Measurements from ENCODE around the gene LAG3.

The LAG3 gene

DNA sequence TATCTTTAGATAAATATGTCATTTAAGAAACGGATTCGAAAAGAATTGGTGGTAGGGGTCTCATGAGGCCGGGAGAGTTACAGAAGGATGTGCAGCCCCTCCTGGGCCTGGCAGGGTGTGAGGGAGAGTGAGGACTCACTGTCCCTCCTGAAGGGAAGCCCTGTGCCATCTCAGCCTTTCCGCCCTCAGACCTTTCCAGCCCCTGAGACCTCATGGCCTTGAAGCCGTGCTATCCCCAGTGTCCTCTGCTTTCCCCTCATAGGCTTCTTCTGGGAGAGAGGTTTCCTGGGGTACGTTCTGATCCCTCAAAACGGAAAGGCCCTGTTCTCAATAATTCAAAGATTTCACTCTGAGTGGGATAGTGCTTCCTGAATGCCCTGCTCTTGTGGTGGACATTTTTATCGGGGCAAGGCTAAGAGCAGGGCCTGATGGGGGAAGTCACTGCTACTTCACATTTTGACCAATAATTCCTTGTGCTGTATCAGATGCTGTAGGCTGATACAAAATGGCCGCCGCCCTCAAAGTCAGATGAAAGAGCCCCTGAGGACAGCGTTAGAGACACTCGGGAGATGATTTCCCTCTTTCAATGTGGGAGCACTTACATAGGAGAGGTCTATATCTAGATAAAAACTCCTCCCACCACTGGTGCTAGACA is 18.3 kb downstream of the LAG3 start:
- no peak for DNase-seq (ENCODE audit: low read depth, low spot score)

DNA sequence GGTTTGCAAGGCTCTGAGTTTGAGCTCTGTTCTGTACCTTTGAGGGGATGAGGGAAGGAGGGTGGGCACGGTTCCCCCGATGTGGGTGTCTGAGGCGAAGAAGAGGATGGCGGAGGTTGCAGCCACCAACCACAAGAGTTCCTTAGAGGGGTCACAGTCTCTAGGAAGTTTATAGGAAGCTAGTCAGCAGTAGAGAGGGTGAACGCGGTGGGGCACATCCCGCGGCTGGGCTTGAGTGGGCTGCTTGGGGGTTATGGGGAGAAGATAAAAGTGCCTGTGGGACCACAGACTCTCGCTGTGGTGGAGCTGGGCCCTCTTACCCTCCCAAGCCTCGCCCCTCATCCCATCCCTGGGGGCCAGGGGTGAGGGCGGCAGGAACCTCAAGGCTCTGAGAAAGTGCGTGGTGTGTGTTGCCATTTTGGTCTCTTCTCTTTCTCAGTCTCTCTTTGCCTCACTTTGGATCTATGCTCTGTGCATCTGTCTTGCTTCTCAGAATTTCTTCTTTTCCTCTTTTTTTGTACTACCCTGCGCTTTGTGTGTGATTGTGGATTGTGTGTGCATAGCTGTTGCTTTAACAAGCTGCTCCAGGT is 19.7 kb downstream of the LAG3 start:
- DNase-seq (ENCODE audit: low read depth, low spot score): no peak

DNA sequence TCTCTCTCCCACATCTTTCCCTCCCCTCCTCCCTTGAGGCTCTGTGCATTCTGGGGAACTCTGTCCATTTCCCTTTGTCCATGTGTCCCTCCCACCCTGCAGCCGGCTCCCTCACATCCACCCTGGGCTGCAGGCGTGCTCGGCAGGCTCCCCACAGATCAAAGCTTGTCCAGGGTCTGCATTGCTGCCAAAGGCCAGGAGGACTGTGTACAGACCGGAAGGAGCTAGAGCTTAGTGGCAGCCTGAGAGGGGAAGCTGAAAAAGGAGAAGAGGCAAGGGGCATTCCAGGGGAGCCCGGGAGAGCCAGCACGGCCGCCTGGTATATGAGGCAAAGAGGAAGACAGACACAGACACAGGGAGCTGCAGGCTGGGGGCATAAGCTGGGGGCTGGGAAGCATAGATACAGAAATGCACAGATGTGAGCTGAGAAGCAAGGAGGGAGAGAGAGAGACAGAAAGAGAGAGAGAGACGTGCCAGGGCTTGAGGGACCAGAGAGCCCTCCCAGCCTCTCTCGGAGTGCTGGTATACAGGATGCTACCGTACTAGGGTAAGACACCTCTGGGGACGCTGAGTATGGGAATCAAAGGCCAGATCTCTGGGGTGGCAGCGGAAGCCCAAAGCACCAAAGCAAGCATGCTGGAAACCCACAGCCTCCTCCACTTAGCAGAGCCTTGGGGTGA is 20.3 kb downstream of the LAG3 start:
- no peak for DNase-seq (ENCODE audit: low read depth, low spot score)

DNA sequence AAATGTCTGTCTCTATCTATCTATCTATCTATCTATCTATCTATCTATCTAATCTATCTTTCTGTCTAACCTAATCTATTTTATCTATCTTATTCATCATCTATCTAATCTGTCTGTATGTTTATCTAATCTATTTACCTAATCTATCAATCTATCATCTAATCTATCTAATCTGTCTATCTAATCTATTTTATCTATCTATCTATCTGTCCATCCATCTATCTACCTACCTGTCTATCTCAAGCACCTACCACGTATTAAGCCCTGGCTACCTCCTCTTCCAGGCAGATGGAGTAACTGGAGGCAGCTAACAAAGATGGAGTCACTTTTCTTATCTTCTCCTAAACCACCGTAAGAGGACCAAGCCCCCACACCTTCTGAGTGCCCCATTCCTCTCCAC is 22.8 kb downstream of the LAG3 start:
- DNase-seq (ENCODE audit: low read depth, low spot score): no peak

DNA sequence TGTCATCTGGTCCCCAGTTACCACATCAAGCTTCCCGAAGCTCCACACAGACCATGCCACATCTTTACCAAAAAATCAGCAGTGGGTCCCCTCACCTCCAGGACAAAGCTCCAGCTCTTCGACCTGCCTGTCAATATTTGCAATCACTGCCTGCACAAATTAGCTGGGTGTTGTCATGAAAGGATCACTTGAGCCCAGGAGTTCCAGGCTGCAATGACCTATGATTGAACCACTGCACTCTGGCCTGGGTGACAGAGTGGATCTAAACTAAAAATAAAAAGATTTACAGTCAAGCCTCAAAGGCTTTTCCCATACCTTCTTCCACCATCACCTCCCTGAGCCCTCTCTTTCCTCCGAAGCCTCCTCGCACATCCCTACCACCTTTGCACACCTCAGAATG is 24.3 kb downstream of the LAG3 start:
- no peak for DNase-seq (ENCODE audit: low read depth, low spot score)

DNA sequence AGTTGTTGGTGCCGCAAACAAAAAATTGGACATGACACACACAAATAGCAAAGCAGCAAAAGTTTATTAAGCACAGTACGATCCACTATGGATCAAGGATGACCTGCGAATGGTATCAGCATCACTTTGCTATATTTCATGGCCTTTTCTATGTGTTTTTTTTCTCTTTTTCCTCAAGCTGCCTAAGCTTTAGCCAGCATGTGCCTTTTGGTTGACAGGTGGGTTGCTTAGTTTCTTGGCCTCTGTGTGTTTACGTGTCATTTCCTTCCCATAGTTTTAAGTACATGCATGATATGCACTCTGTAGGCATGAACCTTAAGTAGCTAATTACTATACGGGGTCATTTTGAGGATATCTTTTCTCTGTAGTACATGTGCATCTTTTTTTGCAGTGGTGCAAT is 26.8 kb downstream of the LAG3 start:
- no peak for DNase-seq (ENCODE audit: low read depth, low spot score)

DNA sequence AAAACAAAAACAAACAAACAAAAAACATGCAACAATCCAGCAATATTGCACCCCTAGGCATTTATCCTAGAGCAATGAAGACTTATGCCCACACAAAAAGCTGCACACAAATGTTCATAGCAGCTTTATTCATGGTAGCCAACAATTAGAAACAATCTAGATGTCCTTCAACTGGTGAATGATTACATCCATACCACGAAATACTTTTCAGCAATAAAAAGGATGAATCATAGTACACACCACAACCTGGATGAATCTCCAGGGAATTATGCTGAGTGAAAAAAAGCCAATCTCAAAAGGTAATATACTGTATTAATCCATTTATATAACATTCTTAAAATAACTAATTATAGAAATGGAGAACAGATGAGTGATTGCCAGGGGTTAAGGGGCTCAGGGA is 34.9 kb downstream of the LAG3 start:
- DNase-seq (ENCODE audit: low read depth, low spot score): no peak

DNA sequence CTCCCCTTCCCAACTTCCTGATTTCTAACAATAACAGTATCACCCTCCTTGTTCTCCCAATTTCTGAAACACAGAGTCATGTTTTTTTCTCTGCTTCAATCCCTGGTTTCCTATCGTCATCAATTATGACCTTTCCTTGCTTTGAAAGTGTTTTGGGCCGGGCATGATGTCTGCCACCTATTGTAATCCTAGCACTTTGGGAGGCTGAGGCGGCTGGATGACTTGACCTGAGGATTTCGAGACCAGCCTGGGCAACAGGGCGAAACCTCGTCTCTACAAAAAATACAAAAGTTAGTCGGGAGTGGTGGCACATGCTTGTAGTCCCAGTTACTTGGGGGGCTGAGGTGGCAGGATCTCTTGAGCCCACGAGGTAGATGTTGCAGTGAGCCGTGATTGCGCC is 36.7 kb downstream of the LAG3 start:
- no peak for DNase-seq (ENCODE audit: low read depth, low spot score)

DNA sequence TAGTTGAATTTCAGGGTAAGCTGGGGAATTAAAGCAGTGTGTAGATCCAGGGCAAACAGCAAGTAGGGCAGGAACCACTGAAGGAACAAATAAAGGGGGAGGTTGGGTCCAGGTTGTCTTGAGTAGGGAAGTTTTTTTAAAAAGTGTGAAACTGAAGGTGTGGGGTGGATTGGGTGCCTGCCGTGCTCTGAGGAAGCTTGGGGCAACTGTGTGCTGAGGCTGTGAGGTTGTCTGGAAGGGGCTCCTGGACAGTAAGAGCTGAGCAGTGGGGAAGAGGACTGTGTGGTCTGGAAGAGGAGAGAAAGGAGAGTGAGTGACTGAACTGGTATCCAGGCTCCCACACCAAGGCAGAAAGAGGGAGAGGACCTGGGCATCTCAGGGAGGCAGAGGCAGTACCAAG is 38.4 kb downstream of the LAG3 start:
- no peak for DNase-seq (ENCODE audit: low read depth, low spot score)

DNA sequence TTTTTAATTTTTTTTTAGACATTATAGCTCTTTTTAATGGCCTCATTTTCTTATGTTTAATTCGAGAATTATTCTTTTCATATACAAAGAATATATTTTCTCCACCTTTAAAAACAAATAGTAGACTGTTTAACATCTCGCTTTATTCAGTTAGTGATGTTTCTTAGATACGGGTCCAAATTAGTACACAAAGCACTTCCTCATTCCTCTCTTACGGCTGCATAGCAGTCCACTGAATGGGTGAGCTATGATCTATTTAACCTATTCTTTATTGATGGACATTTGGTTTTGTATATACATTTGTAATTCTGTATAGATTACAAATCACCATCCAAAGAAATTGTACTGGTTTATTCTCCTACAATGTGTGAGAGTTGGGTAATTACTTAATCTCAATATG is 41.0 kb downstream of the LAG3 start:
- no peak for DNase-seq (ENCODE audit: low read depth, low spot score)

DNA sequence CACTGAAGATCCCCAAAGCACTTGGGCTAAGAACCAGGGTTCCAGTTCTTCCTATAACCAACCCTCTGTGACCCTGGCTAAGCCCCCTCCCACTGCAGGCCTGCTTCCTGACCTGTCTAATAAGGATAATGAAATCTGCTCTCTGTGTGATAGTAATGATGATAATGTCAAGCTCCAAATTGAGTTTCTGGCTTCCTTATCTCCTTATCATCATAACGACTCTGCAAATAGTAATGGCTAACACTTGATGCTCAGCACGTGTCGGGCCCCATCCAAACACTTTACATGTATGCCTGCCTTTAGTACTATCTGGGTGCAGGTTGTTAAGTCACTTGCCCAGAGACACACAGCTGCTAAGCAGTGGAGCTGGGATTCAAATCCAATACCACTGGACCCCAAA is 44.3 kb downstream of the LAG3 start:
- DNase-seq (ENCODE audit: low read depth, low spot score): no peak

DNA sequence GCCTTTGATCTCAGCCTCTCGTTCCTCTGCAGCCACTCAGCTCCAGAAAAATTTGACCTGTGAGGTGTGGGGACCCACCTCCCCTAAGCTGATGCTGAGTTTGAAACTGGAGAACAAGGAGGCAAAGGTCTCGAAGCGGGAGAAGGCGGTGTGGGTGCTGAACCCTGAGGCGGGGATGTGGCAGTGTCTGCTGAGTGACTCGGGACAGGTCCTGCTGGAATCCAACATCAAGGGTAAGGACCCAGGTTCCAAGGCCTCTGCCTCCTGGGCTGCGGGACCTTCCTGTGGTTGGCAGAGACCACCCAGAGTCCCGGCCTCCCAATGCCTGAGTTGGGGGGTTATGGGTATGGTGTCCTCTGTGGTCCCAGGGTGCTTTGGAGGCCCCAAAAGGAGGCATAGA is 44.8 kb downstream of the LAG3 start:
- DNase-seq (ENCODE audit: low read depth, low spot score): no peak

DNA sequence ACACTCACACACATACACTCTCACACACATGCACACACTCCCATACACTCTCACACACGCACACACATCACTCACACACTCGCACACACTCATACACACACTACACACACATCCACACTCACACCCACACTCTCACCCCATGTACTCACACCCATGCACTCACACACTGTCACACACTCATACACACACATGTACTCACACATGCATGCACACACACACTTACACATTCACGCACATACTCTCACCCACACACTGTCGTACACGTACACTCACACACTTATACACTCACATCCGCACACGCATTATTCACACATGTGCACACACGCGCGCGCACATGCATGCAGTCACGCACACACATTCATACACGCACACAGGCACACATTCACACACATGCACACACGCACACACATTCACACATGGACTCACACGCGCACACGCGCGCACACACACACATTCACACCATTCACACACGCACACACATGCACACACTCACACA is 45.4 kb downstream of the LAG3 start:
- no peak for DNase-seq (ENCODE audit: low read depth, low spot score)

DNA sequence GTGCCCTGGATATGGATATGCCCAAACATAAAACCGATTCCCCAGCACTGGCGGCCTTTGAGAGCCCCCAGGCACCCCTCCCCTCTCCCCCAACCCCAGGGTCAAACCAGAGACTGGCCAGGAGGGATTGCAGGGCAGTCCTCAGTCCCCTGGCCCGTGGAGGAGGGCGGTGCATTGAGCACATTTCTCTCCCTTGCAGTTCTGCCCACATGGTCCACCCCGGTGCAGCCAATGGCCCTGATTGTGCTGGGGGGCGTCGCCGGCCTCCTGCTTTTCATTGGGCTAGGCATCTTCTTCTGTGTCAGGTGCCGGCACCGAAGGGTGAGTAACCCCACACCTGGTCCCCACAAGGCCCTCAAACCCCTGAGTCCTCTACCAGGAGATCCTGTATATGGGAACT is 45.9 kb downstream of the LAG3 start:
- DNase-seq (ENCODE audit: low read depth, low spot score): no peak

DNA sequence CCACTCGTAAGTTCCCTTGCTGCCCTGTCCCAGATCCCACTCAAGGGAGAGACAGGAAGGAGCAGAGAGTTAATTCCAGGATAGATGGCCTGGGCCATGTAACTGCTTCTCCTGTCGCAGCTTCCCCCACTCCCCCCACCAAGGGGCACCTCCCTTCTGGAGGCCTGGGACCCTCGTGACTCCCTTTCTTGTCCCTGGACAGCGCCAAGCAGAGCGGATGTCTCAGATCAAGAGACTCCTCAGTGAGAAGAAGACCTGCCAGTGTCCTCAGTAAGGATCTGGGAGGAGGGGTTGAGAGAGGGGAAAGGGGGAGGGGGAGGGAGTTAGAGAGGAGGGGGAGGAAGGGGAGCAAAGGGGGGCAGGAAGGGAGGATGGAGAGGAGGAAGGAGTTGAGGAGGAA is 46.3 kb downstream of the LAG3 start:
- DNase-seq (ENCODE audit: low read depth, low spot score): no peak

DNA sequence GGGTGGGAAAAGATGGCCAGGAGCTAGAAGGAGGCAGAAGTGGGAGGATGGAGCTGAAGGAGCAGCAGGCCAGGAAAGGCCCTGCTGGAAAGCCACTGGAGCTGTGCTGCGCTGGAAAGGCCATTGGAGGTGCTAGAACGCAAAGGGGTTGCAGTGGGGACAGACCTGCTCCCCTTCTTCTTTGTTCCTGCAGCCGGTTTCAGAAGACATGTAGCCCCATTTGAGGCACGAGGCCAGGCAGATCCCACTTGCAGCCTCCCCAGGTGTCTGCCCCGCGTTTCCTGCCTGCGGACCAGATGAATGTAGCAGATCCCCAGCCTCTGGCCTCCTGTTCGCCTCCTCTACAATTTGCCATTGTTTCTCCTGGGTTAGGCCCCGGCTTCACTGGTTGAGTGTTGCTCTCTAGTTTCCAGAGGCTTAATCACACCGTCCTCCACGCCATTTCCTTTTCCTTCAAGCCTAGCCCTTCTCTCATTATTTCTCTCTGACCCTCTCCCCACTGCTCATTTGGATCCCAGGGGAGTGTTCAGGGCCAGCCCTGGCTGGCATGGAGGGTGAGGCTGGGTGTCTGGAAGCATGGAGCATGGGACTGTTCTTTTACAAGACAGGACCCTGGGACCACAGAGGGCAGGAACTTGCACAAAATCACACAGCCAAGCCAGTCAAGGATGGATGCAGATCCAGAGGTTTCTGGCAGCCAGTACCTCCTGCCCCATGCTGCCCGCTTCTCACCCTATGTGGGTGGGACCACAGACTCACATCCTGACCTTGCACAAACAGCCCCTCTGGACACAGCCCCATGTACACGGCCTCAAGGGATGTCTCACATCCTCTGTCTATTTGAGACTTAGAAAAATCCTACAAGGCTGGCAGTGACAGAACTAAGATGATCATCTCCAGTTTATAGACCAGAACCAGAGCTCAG is 47.0 kb downstream of the LAG3 start:
- no peak for DNase-seq (ENCODE audit: low read depth, low spot score)

DNA sequence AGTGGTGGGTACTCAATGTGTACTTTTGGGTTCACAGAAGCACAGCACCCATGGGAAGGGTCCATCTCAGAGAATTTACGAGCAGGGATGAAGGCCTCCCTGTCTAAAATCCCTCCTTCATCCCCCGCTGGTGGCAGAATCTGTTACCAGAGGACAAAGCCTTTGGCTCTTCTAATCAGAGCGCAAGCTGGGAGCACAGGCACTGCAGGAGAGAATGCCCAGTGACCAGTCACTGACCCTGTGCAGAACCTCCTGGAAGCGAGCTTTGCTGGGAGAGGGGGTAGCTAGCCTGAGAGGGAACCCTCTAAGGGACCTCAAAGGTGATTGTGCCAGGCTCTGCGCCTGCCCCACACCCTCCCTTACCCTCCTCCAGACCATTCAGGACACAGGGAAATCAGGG is 47.8 kb downstream of the LAG3 start:
- no peak for DNase-seq (ENCODE audit: low read depth, low spot score)

DNA sequence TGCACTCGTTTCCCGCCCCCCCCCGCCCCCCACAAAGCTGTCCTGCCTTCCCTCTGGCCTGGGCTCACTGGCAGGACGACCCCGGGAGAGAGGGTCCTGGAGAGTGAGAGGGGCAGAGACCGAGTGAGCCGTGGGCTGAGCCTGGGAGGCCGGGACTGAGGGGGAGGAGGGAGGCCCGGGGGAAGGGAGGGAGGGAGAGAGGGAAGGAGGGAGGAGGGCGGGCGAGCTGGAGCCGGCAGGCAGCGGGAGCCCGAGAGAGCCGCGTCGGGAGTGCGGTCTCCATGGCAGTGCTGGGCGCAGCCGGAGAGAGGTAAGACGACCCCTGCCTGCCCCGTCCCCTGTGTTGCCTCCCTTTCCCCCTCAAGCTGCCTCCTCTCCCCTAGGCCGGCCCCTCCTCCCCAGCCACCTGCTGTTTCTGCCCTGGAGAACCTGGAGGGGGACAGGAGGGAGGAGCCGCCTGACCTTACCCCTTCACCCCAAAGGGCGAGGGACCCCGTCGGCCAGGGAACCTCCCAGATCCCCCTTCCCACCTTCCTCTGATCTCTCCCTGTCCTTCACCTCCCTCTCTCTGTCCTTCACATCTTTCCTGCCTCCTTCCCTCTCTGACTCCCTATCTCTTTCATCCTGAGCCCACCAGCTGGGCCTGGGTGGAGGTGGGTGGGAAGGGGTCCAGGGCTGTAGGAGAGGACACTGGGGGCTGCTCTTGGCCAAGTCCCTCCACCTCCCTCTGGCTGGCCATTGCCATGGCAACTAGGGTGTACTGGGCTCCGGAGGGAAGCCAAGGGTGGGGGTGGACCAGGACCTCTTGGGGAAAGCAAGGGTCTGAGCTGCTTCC is 49.5 kb downstream of the LAG3 start, which contains the start of gene GPR162:
Gene GPR162, plus strand, starts transcription at position 231 of the 835 bp plus-strand sequence. CDS start 2,078 bp downstream, outside the sequence.
- DNase-seq (ENCODE audit: low read depth, low spot score): no peak

DNA sequence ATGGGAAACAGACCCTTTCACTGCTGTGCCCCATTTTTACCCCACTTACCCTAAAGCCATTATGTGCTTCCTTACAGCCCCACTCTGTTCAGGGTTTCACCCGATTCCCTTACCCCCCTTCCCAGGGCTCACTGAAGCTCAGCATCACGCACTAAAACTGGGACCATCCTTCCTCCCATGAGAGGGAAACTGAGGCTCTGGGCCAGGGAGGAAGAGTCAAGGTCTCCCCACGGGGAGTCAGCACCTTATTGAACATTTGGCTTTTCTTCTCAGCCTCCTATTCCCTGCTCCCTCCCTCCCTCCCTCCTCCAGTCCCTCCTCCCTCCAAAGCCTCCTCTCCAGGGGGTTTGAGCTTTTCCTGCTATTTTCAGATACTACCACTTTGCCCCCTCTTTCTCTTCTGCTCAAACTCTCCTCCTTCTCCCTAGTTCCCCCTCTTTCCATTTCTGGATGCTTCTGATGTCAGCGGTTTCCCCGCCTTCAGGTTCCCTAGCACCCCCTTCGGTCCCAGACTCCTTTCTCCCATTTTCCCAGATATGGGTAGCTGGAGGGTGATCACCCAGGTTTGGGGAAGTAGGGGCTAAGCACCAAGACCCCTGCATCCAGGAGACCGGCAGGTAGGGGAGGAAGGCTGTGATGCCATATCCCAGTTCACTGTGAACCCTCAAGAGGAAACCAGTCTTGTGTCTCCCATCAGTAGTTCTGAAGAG is 50.3 kb downstream of the LAG3 start:
- no peak for DNase-seq (ENCODE audit: low read depth, low spot score)

Data from smooth muscle cell of the brain vasculature (primary cell).